Measurements from ENCODE around the gene DHX32.

The DHX32 gene

DNA sequence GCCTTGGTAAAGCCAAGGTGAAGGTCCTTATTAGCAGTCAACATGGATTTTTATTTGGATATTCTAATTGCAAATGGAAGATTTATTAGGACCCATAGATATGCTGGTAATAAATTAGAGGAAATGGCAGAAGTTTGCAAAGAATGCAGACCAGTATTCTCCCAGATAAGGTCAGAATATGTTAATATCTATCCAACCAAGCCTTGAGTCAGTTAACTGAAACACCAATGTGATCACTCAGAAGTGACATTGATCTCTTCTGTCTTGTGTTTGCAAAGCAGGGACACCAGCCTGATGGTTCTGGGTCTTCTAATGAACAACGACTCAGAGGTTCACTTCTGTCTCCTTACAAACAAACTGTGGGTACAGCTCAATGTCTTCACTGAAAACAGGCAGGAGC, 79.5 kb downstream of the DHX32 start:
- no peak for DNase-seq

GRCh38 chr10:125799451-125800182, 81.5 kb downstream of the DHX32 start:
- no peak for DNase-seq

GRCh38 chr10:125797994-125798662, 83.0 kb downstream of the DHX32 start:
- DNase-seq, result no peak

- DNase-seq, result no peak
Measured at GRCh38 chr10:125797424-125797823, 83.7 kb downstream of the DHX32 start.

DNA sequence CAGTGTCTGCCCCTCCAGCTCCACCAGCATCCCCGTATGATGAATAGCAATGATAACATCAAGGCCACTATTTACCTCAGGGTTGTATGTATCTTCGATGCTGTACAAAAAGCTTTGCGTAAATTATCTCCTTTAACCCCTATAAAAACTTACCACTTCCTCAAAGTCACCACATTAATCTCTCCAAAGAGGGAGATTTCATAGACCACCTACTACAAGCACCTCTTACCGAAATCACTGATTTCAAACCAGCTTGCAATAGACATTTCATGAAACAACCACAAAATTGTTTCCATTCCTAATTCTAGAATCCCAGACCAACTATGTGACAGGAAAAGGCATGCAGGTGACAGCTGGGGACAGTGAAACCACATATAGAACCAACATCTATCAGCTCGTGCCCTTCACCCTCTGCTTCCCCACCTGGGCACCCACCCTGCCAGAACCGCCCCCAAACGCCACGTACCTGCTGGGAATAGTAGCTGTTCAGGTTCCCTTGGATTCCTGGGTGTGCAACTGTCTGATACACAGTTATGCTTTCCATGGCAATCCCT, 85.4 kb downstream of the DHX32 start:
- DNase-seq, result no peak

- DNase-seq, result no peak
Measured at GRCh38 chr10:125795128-125795527, 86.0 kb downstream of the DHX32 start.

- DNase-seq, result no peak
Measured at GRCh38 chr10:125792342-125793300, 88.5 kb downstream of the DHX32 start.

GRCh38 chr10:125788156-125789034, 92.7 kb downstream of the DHX32 start:
- DNase-seq, result no peak
